GM18907 (cell line): ENCODE results near the gene ADAMTSL1.

ENCODE experiments used
- ATAC-seq: cut with Tn5 transposase; IDR thresholded peaks from one replicate; pipeline ENCODE4 v1.9.1; 2021; ENCODE audit warnings: mild to moderate bottlenecking, moderate library complexity; ENCODE audit not compliant: unreplicated experiment

Gene ADAMTSL1

GRCh38 chr9:18605766-18606180, 131.8 kb downstream of the ADAMTSL1 start:
- ATAC-seq = no peak

- ATAC-seq = no peak
Measured at GRCh38 chr9:18606281-18606680, 132.3 kb downstream of the ADAMTSL1 start.

GRCh38 chr9:18606846-18607245, 132.9 kb downstream of the ADAMTSL1 start:
- no peak for ATAC-seq

GRCh38 chr9:18608371-18608770, 134.4 kb downstream of the ADAMTSL1 start:
- no peak for ATAC-seq

- ATAC-seq = no peak
Measured at GRCh38 chr9:18610956-18611355, 137.0 kb downstream of the ADAMTSL1 start.

GRCh38 chr9:18611971-18612370, 138.0 kb downstream of the ADAMTSL1 start:
- ATAC-seq = no peak

- no peak for ATAC-seq
Measured at GRCh38 chr9:18614116-18614515, 140.2 kb downstream of the ADAMTSL1 start.

GRCh38 chr9:18614651-18615050, 140.7 kb downstream of the ADAMTSL1 start:
- ATAC-seq = no peak

GRCh38 chr9:18616976-18617375, 143.0 kb downstream of the ADAMTSL1 start:
- ATAC-seq = no peak

- no peak for ATAC-seq
Measured at GRCh38 chr9:18617759-18618158, 143.8 kb downstream of the ADAMTSL1 start.

- no peak for ATAC-seq
Measured at GRCh38 chr9:18618862-18619261, 144.9 kb downstream of the ADAMTSL1 start.

- no peak for ATAC-seq
Measured at GRCh38 chr9:18622186-18622836, 148.4 kb downstream of the ADAMTSL1 start.

- ATAC-seq = no peak
Measured at GRCh38 chr9:18623221-18624079, 149.5 kb downstream of the ADAMTSL1 start.

GRCh38 chr9:18626046-18626698, 152.2 kb downstream of the ADAMTSL1 start:
- ATAC-seq = no peak

GRCh38 chr9:18629136-18629535, 155.2 kb downstream of the ADAMTSL1 start:
- ATAC-seq = no peak

- ATAC-seq = no peak
Measured at GRCh38 chr9:18632632-18633403, 158.9 kb downstream of the ADAMTSL1 start.

- ATAC-seq = no peak
Measured at GRCh38 chr9:18636781-18637180, 162.8 kb downstream of the ADAMTSL1 start.

GRCh38 chr9:18638371-18639249, 164.7 kb downstream of the ADAMTSL1 start:
- no peak for ATAC-seq

- no peak for ATAC-seq
Measured at GRCh38 chr9:18639911-18640310, 166.0 kb downstream of the ADAMTSL1 start.
